Ecto neural progenitor cell (in vitro differentiated cells): ENCODE measurements around the gene NMNAT3.
"Not testable (repeated sequence)": the region's sequence is repeated elsewhere in the genome, so short reads cannot be mapped to it uniquely, and the experiment has no call there.

Experiments
- DNase-seq: peaks from one replicate; pipeline ENCODE4 v3.0.0-alpha.2; 2018; ENCODE audit warnings: low spot score

NMNAT3 gene

DNA sequence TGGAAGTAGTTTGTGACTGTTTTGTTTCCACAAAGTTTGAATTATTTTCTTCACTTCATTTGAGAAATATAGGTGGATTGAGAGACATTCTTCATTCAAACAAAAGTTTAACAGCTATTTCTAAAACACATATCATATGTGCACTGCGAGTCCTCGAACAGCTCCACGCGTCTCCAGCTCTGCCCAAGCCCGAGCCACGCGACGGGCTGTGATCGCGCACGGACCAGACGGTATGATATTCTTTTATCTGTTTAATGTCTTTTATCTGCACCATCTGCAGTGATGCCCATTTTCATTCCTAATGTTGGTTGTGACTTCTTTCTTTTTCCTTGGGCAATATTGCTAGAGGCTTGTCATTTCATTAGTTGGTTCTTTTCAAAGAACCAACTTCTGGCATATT lies 94.1 kb downstream of the NMNAT3 start:
- not testable (repeated sequence) for DNase-seq

GRCh38 chr3:139578783-139579182 lies 99.0 kb downstream of the NMNAT3 start:
- no peak for DNase-seq

GRCh38 chr3:139577909-139578308 lies 99.9 kb downstream of the NMNAT3 start:
- DNase-seq = no peak

GRCh38 chr3:139577346-139577745 lies 100.4 kb downstream of the NMNAT3 start:
- no peak for DNase-seq

DNA sequence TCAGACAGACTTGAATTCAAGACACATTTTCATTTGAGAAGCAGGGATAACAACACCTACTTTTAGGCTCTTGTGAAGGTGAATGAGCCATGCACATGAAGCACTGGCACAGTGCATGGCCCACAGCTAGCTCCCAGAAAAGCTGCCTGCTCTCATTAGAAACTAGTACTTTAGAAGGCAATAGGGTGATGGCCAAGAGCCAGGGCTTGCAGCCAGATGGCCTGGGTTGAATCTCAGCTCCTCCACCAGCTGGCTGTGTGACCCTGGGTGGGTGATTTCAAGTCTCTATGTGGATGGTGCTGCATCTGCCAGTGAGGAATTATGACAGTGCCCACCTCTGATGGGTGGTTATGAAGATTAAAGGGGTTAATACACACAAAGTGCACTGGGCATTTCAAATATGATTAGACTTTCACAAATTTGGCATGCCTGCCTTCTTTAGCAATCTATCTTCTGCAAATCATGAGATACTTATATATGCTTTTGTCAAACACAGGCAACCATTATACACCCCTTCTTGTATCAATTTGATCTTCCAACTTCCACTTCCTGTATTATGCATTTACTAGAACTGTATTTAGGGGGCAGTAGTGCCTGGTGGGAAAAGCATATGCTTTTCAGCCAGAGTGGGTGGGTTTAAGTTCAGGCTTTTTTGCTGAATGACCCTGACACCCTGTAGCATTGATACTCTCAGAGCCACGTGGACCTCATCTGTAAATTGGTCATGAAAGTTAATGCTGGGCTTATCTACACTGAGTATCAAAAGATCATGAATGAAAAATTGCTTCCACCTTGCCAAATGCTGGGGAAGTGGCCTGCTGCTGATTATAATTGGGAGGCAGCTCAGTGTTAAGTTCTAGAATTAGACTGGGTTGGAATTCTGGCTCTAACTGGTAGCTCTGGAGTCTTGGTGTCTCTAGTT lies 103.5 kb downstream of the NMNAT3 start:
- DNase-seq = no peak

DNA sequence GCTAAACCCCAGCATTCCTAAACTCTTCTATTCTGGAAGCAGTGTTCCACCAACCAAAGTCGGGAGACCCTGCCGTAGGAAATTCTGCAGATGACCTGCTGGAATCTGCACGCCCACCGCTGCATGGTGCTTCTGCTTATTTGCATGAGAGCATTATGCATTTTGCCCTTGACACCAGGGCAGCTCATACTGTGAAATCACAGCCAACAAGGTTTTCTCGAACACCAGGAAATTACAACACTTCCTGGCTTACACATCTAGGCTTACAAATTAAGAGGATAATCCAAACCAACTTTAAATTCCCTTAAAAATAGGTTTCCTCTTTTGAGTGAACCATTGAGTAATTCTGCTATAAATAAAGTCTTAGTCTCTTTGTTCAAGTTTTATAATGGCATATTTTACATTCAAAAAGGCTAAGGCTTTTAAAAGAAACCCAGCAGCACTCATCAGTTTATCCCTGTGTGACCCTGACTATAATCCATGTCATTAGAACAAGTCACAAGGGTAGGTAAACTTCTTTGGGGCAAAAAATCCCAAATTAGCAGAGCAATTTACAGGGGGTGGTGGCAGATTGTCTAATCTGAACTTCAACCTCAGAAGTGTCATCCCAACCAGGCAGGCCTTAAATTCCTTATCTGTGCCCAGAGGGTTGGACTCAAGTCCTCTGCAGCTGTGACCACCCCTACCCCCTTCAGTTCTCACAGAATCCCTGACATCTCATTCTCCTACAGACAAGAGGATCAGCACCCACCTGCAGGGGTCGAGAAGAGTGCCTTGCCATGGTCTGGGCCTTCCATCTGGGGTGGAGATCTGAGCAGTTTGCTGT lies 104.7 kb downstream of the NMNAT3 start:
- no peak for DNase-seq

- DNase-seq = no peak
Measured at GRCh38 chr3:139571711-139572110, 106.1 kb downstream of the NMNAT3 start.

DNA sequence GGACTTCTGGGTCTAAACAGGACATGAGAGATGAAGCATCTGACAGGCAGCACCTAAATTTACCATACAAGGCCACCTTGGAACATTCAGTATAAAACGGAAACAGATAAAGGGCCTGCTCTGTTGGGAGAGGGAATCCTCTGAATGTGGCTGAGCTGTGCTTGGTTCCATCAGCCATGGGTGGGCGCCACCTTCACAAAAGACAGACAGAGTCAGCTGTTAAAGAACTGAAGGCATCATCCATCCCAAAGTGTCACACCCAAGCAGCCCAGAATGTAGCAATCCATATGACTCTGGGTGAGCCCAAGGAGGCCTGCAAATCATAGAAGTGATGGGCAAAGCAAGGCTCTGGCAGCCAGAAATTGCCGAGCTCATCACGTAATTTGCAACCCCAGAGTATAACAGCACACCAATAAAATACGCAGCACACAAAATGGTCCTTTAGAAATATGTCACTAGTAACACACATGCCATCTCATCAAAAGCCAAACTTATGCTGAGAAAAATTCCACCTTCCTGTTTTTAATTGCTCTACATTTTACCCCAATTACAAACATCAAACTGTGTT lies 113.4 kb downstream of the NMNAT3 start:
- DNase-seq = no peak

DNA sequence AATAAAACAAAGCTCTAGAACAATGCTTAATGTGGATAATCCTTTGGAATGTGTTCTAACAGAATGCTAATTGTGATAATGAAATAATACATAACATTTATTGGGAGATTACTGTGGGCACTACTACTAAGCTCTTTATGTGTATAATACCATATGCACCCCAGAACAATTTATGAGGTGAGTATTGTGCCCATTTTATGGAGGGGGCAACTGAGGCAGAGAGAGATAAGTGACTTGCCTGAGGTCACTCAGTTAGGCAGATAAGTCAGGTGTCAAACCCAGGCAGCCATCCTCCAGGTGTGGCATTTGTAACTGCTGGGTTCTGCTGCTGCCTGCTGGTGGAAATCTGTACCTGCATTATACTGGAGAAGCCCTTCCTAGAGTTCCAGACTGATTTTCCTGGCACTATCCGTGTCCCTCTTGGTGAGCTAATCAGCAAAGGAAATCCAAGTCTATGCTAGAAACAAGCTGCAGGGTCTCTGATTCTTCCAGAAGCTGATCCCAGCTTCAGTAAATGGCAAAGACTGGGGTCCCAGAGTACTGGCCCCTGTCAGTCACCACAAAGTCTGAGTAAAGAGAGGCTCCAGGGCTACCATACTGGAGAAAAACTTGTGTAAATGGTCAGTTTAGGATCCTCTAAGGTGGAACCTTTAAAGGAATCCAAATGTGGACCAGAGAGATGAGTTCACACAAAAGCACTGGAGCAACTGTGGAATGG lies 115.7 kb downstream of the NMNAT3 start:
- peak; percentile 63 for DNase-seq

- no peak for DNase-seq
Measured at GRCh38 chr3:139561255-139561817, 116.4 kb downstream of the NMNAT3 start.

- DNase-seq = no peak
Measured at GRCh38 chr3:139560411-139560810, 117.4 kb downstream of the NMNAT3 start.

DNA sequence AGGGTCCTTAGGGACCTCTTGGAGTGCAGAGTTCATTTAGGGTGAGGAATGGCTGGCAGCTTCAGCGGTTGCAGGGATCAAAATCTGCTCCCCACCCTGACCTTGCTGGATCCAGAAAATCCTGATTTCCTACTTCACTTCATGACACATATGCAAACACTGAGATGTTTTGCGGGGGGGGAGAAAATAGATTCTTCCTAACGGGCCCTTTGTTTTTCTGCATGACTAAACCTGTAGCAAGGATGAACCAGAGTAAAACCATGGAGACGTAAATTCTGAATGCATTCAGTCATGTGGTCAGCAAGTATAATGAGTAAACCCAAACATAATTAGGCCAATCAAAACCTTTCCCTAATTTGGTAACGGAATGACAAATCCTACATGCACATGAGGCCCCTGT lies 118.2 kb downstream of the NMNAT3 start:
- no peak for DNase-seq

GRCh38 chr3:139558351-139559266 lies 119.2 kb downstream of the NMNAT3 start:
- DNase-seq = no peak

DNA sequence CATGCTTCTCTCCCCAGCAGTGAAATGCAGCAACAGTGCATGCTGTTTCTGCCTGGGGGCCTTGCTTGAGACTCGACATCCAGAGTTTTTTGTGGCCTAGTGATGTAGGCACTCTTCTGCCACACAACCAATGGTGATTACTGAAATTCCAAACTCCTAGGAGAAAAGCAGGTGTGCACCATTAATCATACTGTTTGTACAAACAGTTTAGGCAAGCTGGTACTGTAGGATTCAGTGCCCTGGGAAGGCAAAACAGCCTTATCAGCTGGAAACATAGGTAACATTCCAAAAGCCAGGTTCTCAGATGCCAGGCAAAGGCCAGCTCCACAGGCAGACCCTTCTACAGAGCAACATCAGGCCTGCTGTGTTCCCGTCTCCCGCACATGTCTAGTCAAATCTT lies 120.7 kb downstream of the NMNAT3 start:
- no peak for DNase-seq

- DNase-seq = no peak
Measured at GRCh38 chr3:139555249-139555648, 122.5 kb downstream of the NMNAT3 start.

GRCh38 chr3:139554628-139555027 lies 123.1 kb downstream of the NMNAT3 start:
- DNase-seq = no peak

GRCh38 chr3:139552632-139553365 lies 125.0 kb downstream of the NMNAT3 start:
- no peak for DNase-seq

GRCh38 chr3:139548801-139549200 lies 129.0 kb downstream of the NMNAT3 start:
- DNase-seq = peak; percentile 28

- DNase-seq = no peak
Measured at GRCh38 chr3:139547666-139548065, 130.1 kb downstream of the NMNAT3 start.

GRCh38 chr3:139546772-139547171 lies 131.0 kb downstream of the NMNAT3 start:
- no peak for DNase-seq
